A673 (cell line): ENCODE results near the gene KRTAP5-3. TPM values are rescaled to one million over a fixed set of nuclear protein-coding genes. Genes with fewer than 3 reads are reported as not detected.

ENCODE experiments used
- BruUV-seq: library from RNA; stranded (reverse); fragments of 400-500 nt; replicated peaks from 2 replicates; lab custom pipeline; 2021; lab: Mats Ljungman, UMichigan
- CTCF ChIA-PET: fragments of 300-600 bp; sonication (Branson Sonifier 250); formaldehyde crosslinking; loops from one replicate; lab custom pipeline; 2022; ENCODE audit warnings: antibody characterized with exemption; lab: Charles Lee
- POLR2A ChIA-PET: fragments of 300-600 bp; sonication (Branson Sonifier 250); formaldehyde crosslinking; loops from one replicate; lab custom pipeline; 2022; ENCODE audit warnings: antibody characterized with exemption; ENCODE audit not compliant: low non-redundant PET; lab: Charles Lee
- DNase-seq: peaks from one replicate; pipeline ENCODE4 v3.0.0-alpha.2; 2015; ENCODE audit warnings: low spot score
- H3K27ac ChIP-seq: fragments of 200-600 bp; sonication (generic); 2 replicates; pipeline ENCODE4 v1.5.1; 2016; ENCODE audit warnings: mixed run types, low read depth, mild to moderate bottlenecking, mixed read lengths, antibody characterized with exemption, low read length; ENCODE audit not compliant: poor library complexity, severe bottlenecking
- H3K27me3 ChIP-seq: fragments of 200-600 bp; sonication (generic); replicated peaks from 2 replicates; pipeline ENCODE4 v1.6.1; 2017; ENCODE audit warnings: mixed run types, low read depth, mild to moderate bottlenecking, mixed read lengths, antibody characterized with exemption, low read length; ENCODE audit not compliant: insufficient read depth, poor library complexity
- H3K36me3 ChIP-seq: fragments of 200-600 bp; sonication (generic); 2 replicates; pipeline ENCODE4 v1.6.1; 2016; ENCODE audit warnings: mixed run types, mild to moderate bottlenecking, mixed read lengths, antibody characterized with exemption, low read length; ENCODE audit not compliant: insufficient read depth, poor library complexity, severe bottlenecking
- H3K4me1 ChIP-seq: fragments of 200-600 bp; sonication (generic); 2 replicates; pipeline ENCODE4 v1.6.1; 2017; ENCODE audit warnings: mixed run types, mild to moderate bottlenecking, mixed read lengths, antibody characterized with exemption, low read length; ENCODE audit not compliant: insufficient read depth, poor library complexity, severe bottlenecking
- H3K4me3 ChIP-seq: fragments of 200-600 bp; sonication (generic); 2 replicates; pipeline ENCODE4 v1.5.1; 2016; ENCODE audit warnings: low read depth, mixed run types, mild to moderate bottlenecking, mixed read lengths, low read length; ENCODE audit not compliant: poor library complexity, severe bottlenecking
- H3K9me3 ChIP-seq: fragments of 200-600 bp; sonication (generic); 2 replicates; pipeline ENCODE4 v1.6.1; 2016; ENCODE audit warnings: mixed run types, low read depth, mild to moderate bottlenecking, mixed read lengths, antibody characterized with exemption, low read length; ENCODE audit not compliant: poor library complexity, severe bottlenecking
- CTCF ChIP-seq: fragments of 300-800, 200-600 bp; sonication (generic); conservative IDR thresholded peaks from 2 replicates; pipeline ENCODE4 v1.5.1; 2017; ENCODE audit warnings: low read depth, mild to moderate bottlenecking, antibody characterized with exemption, low read length, moderate library complexity, mixed read lengths
- EZH2 ChIP-seq: fragments of 200-600 bp; sonication (generic); IDR thresholded peaks from 2 replicates; pipeline ENCODE4 v1.6.1; 2017; ENCODE audit warnings: borderline replicate concordance, low read depth, mild to moderate bottlenecking, mixed read lengths, antibody characterized with exemption, low read length; ENCODE audit not compliant: poor library complexity, severe bottlenecking
- intact Hi-C: fragments of 100-400 bp; cut with micrococcal nuclease; formaldehyde crosslinking; loops from one replicate; pipeline ENCODE4 v1.10.0; 2022; ENCODE audit not compliant: unreplicated experiment
- total RNA-seq: library from RNA; stranded (reverse); gene quantifications from 2 replicates; pipeline ENCODE4 v1.2.3, GENCODE V29; 2021

Gene KRTAP5-3
- total RNA-seq, 1 experiment from 2014 or later, result not detected

- Histone ChIP-seq H3K27ac (no peak overlapping the region), H3K4me3 (no peak overlapping the region), H3K4me1 (no peaks in the 10 kb centered on the region), H3K27me3 (peaks cover 4% of the 10 kb centered on the region), H3K9me3 (no peaks in the 10 kb centered on the region), H3K36me3 (no peaks in the 10 kb centered on the region)
- BruUV-seq, result no TSS peak
- no peak for DNase-seq
- intact Hi-C loops, result no loop called here
- CTCF ChIA-PET, result no interaction called here
- TF ChIP-seq CTCF, result no peak
- no peak for TF ChIP-seq EZH2
- POLR2A ChIA-PET, result no interaction called here
These were observed 29.4 kb upstream of the KRTAP5-3 start for GRCh38 chr11:1637628-1638027.

- TF ChIP-seq EZH2, result no peak
- no peak for TF ChIP-seq CTCF
- Histone ChIP-seq H3K27ac (no peak overlapping the region), H3K4me3 (no peak overlapping the region), H3K36me3 (no peaks in the 10 kb centered on the region), H3K4me1 (no peaks in the 10 kb centered on the region), H3K9me3 (no peaks in the 10 kb centered on the region), H3K27me3 (peaks cover 4% of the 10 kb centered on the region)
- no peak for DNase-seq
- ChIA-PET CTCF (no interaction called here), POLR2A (no interaction called here)
- BruUV-seq, result no TSS peak
- intact Hi-C loops, result no loop called here
These were observed 28.2 kb upstream of the KRTAP5-3 start for GRCh38 chr11:1636291-1636950.

- intact Hi-C loops, result no loop called here
- POLR2A ChIA-PET, result no interaction called here
- no peaks in the 10 kb centered on the region for H3K4me1 ChIP-seq
- no peak overlapping the region for H3K4me3 ChIP-seq
- CTCF ChIA-PET, result no interaction called here
- H3K9me3 ChIP-seq, result no peaks in the 10 kb centered on the region
- H3K36me3 ChIP-seq, result no peaks in the 10 kb centered on the region
- no peak for DNase-seq
- no peak overlapping the region for H3K27ac ChIP-seq
- no peak for TF ChIP-seq EZH2
- TF ChIP-seq CTCF, result no peak
- no TSS peak for BruUV-seq
- H3K27me3 ChIP-seq, result peaks cover 4% of the 10 kb centered on the region
These were observed 25.6 kb upstream of the KRTAP5-3 start for GRCh38 chr11:1633864-1634263.
